Upper lobe of left lung (tissue), 4 donors: Measurements from ENCODE around the gene TMEM31.

Source experiments
- CTCF ChIP-seq, 6 experiments: fragments of 450-650 bp in 4 of 6; fragments of 200-600 bp in 2 of 6; sonication (generic) in 2 of 6; IDR thresholded peaks; one replicate each; pipeline ENCODE4 v1.5.1; 2016 to 2019; ENCODE audit warnings: antibody characterized with exemption in 6 of 6
- EP300 ChIP-seq, 4 donors: sonication (generic); formaldehyde crosslinking; IDR thresholded peaks; one replicate each; pipeline ENCODE4 v1.5.1; 2017; ENCODE audit warnings: antibody characterized with exemption in 4 of 4, control low read depth in 2 of 4
- POLR2A ChIP-seq, 4 donors: fragments of 450-650 bp; IDR thresholded peaks; one replicate each; pipeline ENCODE4 v1.5.1; 2016 to 2017; ENCODE audit warnings: antibody characterized with exemption in 4 of 4, mild to moderate bottlenecking in 2 of 4
- POLR2AphosphoS5 ChIP-seq, 2 donors: sonication (generic); formaldehyde crosslinking; IDR thresholded peaks; one replicate each; pipeline ENCODE4 v1.5.1; 2017; ENCODE audit warnings: antibody characterized with exemption in 2 of 2

- TF ChIP-seq POLR2A (IDR thresholded peaks at IDR 0.05) (no peak), CTCF (IDR thresholded peaks at IDR 0.05) (no peak), POLR2AphosphoS5 (IDR thresholded peaks at IDR 0.05) (no peak), EP300 (IDR thresholded peaks at IDR 0.05) (no peak)
These were observed 27.0 kb downstream of the TMEM31 start for GRCh38 chrX:103737696-103738095.
